ENCODE data around the gene DAB2IP.

DNA sequence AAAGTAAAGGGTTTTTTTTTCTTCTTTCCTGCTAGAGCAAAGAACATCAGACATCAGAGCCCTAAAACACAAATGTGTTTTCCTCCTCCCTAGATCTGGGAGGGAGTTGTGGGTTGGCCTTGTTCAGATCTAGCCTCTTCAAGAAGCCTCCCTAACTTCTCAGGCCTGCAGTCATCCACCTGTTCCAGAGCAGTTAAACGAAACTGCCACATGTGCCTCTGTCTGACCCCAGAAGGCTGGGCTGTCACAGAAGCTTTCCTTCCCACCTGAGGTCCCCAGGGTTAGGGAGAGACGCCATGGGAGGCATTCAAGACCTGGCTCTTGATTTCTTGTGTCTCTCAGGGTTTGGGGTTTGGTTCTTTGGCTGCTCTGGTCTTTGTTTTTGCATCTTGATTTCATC lies 87.0 kb downstream of the DAB2IP start:
- TF ChIP-seq, protein P1, sequence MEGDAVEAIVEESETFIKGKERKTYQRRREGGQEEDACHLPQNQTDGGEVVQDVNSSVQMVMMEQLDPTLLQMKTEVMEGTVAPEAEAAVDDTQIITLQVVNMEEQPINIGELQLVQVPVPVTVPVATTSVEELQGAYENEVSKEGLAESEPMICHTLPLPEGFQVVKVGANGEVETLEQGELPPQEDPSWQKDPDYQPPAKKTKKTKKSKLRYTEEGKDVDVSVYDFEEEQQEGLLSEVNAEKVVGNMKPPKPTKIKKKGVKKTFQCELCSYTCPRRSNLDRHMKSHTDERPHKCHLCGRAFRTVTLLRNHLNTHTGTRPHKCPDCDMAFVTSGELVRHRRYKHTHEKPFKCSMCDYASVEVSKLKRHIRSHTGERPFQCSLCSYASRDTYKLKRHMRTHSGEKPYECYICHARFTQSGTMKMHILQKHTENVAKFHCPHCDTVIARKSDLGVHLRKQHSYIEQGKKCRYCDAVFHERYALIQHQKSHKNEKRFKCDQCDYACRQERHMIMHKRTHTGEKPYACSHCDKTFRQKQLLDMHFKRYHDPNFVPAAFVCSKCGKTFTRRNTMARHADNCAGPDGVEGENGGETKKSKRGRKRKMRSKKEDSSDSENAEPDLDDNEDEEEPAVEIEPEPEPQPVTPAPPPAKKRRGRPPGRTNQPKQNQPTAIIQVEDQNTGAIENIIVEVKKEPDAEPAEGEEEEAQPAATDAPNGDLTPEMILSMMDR (IDR thresholded peaks at IDR 0.05): no peak
- no peak for TF ChIP-seq POLR2AphosphoS5 (IDR thresholded peaks at IDR 0.05)
- no peak for TF ChIP-seq EP300 (IDR thresholded peaks at IDR 0.05)
